OCI-LY1 (cell line): ENCODE measurements around the gene ORM2.

ENCODE experiments used
- EZH2 ChIP-seq: fragments of 200-600 bp; sonication (generic), shearing (Covaris generic); IDR thresholded peaks from 2 replicates; pipeline ENCODE4 v1.8.0; 2017; ENCODE audit warnings: borderline replicate concordance, mixed run types, mild to moderate bottlenecking, antibody characterized with exemption, low read length, moderate library complexity, mixed read lengths
- TF ChIP-seq, protein P1 (sequence below): fragments of 200-600 bp; sonication (generic), shearing (Covaris generic); IDR thresholded peaks from 2 replicates; pipeline ENCODE4 v1.5.1; 2017; ENCODE audit warnings: mild to moderate bottlenecking, antibody characterized with exemption, low read length, moderate library complexity, mixed read lengths

DNA sequence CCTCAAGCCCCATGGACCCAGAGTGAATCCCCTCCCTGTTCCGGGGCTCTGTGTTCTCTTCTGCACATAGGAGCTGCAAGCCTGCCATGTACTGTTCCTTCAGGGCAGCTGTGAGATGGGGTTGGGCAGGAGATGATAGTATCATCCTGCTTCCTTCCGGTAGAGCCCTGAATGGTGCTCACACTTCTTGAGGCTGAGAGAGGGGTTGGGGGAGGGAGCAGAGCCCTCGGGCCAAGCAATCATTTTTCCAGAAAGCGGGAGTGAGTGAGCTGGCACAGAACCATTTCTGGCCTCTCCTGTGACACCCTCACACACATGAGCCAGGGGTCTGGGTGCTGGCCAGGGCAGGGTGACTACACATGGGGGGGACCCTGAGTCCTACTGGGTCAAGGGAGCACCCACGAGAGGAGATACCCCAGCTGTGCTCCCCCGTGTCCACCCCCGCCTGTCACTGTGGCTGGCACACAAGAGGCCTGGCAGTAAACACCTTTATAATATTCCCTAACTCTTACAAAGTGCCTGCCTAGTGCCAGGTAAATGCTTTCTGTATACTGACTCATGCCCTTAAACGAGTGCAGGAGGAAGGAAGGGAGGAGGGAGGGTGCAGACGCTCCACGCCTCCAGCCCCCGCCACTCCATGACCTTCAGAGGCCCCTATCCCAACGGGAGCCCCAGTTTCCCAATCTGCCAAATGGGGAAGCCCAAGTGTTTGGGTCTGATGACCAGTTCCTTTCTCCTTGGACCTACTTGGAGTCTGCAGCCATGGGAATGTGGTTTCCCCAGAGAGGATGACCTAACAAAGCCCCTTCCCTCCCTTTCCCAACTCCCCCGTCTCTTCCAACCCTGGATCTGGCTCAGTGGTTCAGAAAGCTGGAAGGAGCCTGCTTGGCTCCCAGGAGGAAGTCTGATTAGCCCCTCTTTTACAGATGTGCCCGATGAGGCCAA, 42.6 kb downstream of the ORM2 start:
- TF ChIP-seq, protein P1, sequence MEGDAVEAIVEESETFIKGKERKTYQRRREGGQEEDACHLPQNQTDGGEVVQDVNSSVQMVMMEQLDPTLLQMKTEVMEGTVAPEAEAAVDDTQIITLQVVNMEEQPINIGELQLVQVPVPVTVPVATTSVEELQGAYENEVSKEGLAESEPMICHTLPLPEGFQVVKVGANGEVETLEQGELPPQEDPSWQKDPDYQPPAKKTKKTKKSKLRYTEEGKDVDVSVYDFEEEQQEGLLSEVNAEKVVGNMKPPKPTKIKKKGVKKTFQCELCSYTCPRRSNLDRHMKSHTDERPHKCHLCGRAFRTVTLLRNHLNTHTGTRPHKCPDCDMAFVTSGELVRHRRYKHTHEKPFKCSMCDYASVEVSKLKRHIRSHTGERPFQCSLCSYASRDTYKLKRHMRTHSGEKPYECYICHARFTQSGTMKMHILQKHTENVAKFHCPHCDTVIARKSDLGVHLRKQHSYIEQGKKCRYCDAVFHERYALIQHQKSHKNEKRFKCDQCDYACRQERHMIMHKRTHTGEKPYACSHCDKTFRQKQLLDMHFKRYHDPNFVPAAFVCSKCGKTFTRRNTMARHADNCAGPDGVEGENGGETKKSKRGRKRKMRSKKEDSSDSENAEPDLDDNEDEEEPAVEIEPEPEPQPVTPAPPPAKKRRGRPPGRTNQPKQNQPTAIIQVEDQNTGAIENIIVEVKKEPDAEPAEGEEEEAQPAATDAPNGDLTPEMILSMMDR, result no peak
- no peak for TF ChIP-seq EZH2
